Superior temporal gyrus (tissue), 1 donor: ENCODE measurements around the gene FRYL.
"Not testable (repeated sequence)": the region's sequence is repeated elsewhere in the genome, so short reads cannot be mapped to it uniquely, and the experiment has no call there.

Experiments
- DNase-seq: peaks from one replicate; pipeline ENCODE4 v3.0.0-alpha.2; 2016; ENCODE audit errors: extremely low spot score

The FRYL gene

GRCh38 chr4:48698029-48698971 is 81.8 kb downstream of the FRYL start:
- DNase-seq, result no peak

- not testable (repeated sequence) for DNase-seq
Measured at GRCh38 chr4:48697516-48697915, 82.6 kb downstream of the FRYL start.

GRCh38 chr4:48694824-48695223 is 85.3 kb downstream of the FRYL start:
- no peak for DNase-seq

- no peak for DNase-seq
Measured at GRCh38 chr4:48693856-48694574, 86.1 kb downstream of the FRYL start.

- no peak for DNase-seq
Measured at GRCh38 chr4:48692897-48693296, 87.2 kb downstream of the FRYL start.

GRCh38 chr4:48692044-48692443 is 88.0 kb downstream of the FRYL start:
- no peak for DNase-seq

- DNase-seq, result no peak
Measured at GRCh38 chr4:48688953-48689352, 91.1 kb downstream of the FRYL start.

GRCh38 chr4:48687313-48688051 is 92.6 kb downstream of the FRYL start:
- no peak for DNase-seq

GRCh38 chr4:48686369-48686768 is 93.7 kb downstream of the FRYL start:
- DNase-seq, result no peak

GRCh38 chr4:48683784-48684666 is 96.1 kb downstream of the FRYL start:
- no peak for DNase-seq

GRCh38 chr4:48682870-48683269 is 97.2 kb downstream of the FRYL start:
- not testable (repeated sequence) for DNase-seq

GRCh38 chr4:48681856-48682255 is 98.2 kb downstream of the FRYL start:
- no peak for DNase-seq

GRCh38 chr4:48680848-48681568 is 99.1 kb downstream of the FRYL start:
- DNase-seq, result no peak

GRCh38 chr4:48673537-48673936 is 106.5 kb downstream of the FRYL start:
- DNase-seq, result no peak

- no peak for DNase-seq
Measured at GRCh38 chr4:48670587-48670986, 109.5 kb downstream of the FRYL start.

- no peak for DNase-seq
Measured at GRCh38 chr4:48669086-48669485, 111.0 kb downstream of the FRYL start.

- no peak for DNase-seq
Measured at GRCh38 chr4:48668254-48669017, 111.6 kb downstream of the FRYL start.

- no peak for DNase-seq
Measured at GRCh38 chr4:48667148-48667547, 112.9 kb downstream of the FRYL start.

- no peak for DNase-seq
Measured at GRCh38 chr4:48665555-48666186, 114.4 kb downstream of the FRYL start.
